ENCODE results near the gene BLID.

DNA sequence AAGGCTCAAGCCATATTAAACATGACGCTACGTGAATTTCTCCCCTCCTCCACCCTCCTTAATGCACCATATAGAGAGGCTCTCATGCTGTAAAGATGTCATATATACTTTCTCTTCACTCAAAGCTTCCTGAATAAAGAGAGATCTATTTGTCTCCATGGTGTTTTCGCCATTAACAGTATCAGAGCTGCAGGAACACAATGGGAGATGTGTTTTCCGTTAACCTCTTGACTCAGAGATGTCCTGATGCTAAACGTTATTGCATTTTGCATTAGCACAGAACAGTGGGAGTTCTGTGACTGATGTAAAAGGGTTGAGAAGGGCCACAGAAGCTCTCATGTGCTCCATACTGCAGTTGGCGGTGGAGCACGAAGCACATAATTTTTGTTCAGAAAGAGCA, 25.7 kb upstream of the BLID start:
- no peak for TF ChIP-seq EZH2 (IDR thresholded peaks at IDR 0.05; ENCODE audit: insufficient read depth, low read length)
- TF ChIP-seq, protein P1, sequence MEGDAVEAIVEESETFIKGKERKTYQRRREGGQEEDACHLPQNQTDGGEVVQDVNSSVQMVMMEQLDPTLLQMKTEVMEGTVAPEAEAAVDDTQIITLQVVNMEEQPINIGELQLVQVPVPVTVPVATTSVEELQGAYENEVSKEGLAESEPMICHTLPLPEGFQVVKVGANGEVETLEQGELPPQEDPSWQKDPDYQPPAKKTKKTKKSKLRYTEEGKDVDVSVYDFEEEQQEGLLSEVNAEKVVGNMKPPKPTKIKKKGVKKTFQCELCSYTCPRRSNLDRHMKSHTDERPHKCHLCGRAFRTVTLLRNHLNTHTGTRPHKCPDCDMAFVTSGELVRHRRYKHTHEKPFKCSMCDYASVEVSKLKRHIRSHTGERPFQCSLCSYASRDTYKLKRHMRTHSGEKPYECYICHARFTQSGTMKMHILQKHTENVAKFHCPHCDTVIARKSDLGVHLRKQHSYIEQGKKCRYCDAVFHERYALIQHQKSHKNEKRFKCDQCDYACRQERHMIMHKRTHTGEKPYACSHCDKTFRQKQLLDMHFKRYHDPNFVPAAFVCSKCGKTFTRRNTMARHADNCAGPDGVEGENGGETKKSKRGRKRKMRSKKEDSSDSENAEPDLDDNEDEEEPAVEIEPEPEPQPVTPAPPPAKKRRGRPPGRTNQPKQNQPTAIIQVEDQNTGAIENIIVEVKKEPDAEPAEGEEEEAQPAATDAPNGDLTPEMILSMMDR (IDR thresholded peaks at IDR 0.05; ENCODE audit: insufficient read depth, low read depth, low read length) = no peak
